Chondrocyte (in vitro differentiated cells): ENCODE results near the gene WARS2. TPM values are rescaled to one million over a fixed set of nuclear protein-coding genes. Genes with fewer than 3 reads are reported as not detected.
A peak's percentile ranks its signal among the peaks of the same experiment; 100 is the strongest.

ENCODE experiments used
- DNase-seq: peaks from one replicate; pipeline ENCODE4 v3.0.0; 2021; ENCODE audit warnings: mixed read lengths, low spot score
- H3K27ac Mint-ChIP-seq: one replicate; pipeline ENCODE4 v1.8.0; 2021; ENCODE audit warnings: mild to moderate bottlenecking, moderate library complexity, mixed read lengths; ENCODE audit not compliant: unreplicated experiment
- H3K27me3 Mint-ChIP-seq: 2 replicates; pipeline ENCODE4 v1.8.0; 2021; ENCODE audit warnings: low read depth, mixed read lengths
- H3K36me3 Mint-ChIP-seq: 2 replicates; pipeline ENCODE4 v1.8.0; 2021; ENCODE audit warnings: low read depth, mixed read lengths
- H3K4me1 Mint-ChIP-seq: 2 replicates; pipeline ENCODE4 v1.8.0; 2021; ENCODE audit warnings: low read depth, mild to moderate bottlenecking, mixed read lengths
- H3K4me3 Mint-ChIP-seq: one replicate; pipeline ENCODE4 v1.8.0; 2021; ENCODE audit warnings: mild to moderate bottlenecking, moderate library complexity, mixed read lengths; ENCODE audit not compliant: unreplicated experiment
- H3K9me3 Mint-ChIP-seq: 2 replicates; pipeline ENCODE4 v1.8.0; 2021; ENCODE audit warnings: low read depth, mixed read lengths
- CTCF ChIP-seq: fragments of 200-600 bp; sonication (generic); IDR thresholded peaks from 2 replicates; pipeline ENCODE4 v1.5.0; 2021; ENCODE audit warnings: antibody characterized with exemption, mild to moderate bottlenecking, moderate library complexity
- total RNA-seq: library from RNA; stranded (reverse); gene quantifications from 3 replicates; pipeline ENCODE4 v1.2.1, GENCODE V29; 2021

The WARS2 gene
- total RNA-seq, 1 donor from 2014 or later = 9.4 TPM

DNA sequence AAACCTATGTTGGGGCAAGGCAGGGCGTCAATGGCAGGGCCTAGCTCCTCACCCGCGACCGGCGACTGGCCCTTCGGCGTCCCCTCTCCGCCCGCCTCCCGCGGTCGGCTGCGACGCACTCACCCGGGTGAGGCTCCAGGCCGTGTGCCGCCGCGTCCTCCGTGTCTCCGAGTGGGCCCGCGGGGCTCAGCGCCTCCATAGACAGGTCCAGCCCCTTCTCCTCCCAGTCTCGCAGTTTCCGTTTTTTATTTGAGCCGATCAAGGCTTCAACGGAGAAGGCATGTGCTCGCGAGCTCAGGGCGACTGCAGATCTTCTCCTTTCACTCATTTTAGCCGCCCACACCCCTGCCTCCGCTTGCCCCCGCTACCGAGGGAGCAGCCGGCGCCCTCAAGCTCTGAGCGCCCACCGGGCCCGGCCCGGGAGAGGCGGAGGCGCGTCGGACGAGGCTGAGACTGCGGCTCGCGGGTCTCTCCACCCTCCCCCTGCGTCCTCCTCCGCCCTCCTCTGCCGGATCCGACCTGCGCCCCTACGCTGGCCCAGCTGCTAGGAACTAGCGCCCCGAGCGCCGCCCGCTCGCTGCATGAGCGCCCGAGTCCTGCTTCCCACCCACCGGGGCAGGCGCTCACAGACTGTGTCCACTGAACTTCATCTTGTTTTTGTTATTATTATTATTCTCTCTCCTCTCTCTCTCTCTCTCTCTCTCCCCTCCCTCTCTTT lies 152.8 kb downstream of the WARS2 start:
- H3K4me1 Mint-ChIP-seq = peaks cover 61% of the 10 kb centered on the region
- H3K27ac Mint-ChIP-seq = peak overlapping the region; percentile 100

GRCh38 chr1:118986555-118987467 lies 153.6 kb downstream of the WARS2 start:
- H3K9me3 Mint-ChIP-seq = no peaks in the 10 kb centered on the region
- H3K27ac Mint-ChIP-seq = peak overlapping the region; percentile 100
- H3K36me3 Mint-ChIP-seq = peaks cover 20% of the 10 kb centered on the region
- peaks cover 6% of the 10 kb centered on the region for H3K27me3 Mint-ChIP-seq
- DNase-seq = no peak
- H3K4me1 Mint-ChIP-seq = peaks cover 67% of the 10 kb centered on the region
- H3K4me3 Mint-ChIP-seq = peak overlapping the region; percentile 99
- TF ChIP-seq CTCF = no peak

More for the DNA sequence above, 152.8 kb downstream of the WARS2 start:
- peak overlapping the region; percentile 99 for H3K4me3 Mint-ChIP-seq
- TF ChIP-seq CTCF = peak; percentile 26
- H3K36me3 Mint-ChIP-seq = peaks cover 20% of the 10 kb centered on the region
- DNase-seq = no peak
- H3K9me3 Mint-ChIP-seq = no peaks in the 10 kb centered on the region
- peaks cover 10% of the 10 kb centered on the region for H3K27me3 Mint-ChIP-seq

- no peak for DNase-seq
- Mint-ChIP-seq H3K9me3 (no peaks in the 10 kb centered on the region), H3K4me3 (peak overlapping the region; percentile 99), H3K36me3 (peaks cover 20% of the 10 kb centered on the region), H3K27me3 (peaks cover 5% of the 10 kb centered on the region), H3K27ac (peak overlapping the region; percentile 100), H3K4me1 (peaks cover 75% of the 10 kb centered on the region)
- TF ChIP-seq CTCF = no peak
Observed at GRCh38 chr1:118985640-118986554, 154.6 kb downstream of the WARS2 start.

- Mint-ChIP-seq H3K36me3 (peaks cover 20% of the 10 kb centered on the region), H3K27me3 (peaks cover 4% of the 10 kb centered on the region), H3K9me3 (no peaks in the 10 kb centered on the region), H3K4me3 (peak overlapping the region; percentile 99), H3K27ac (peak overlapping the region; percentile 100), H3K4me1 (peaks cover 76% of the 10 kb centered on the region)
- no peak for DNase-seq
- no peak for TF ChIP-seq CTCF
Observed at GRCh38 chr1:118984722-118985639, 155.5 kb downstream of the WARS2 start.
